D721Med (cell line): ENCODE measurements around the gene WDR4.
"Not testable (repeated sequence)": the region's sequence is repeated elsewhere in the genome, so short reads cannot be mapped to it uniquely, and the experiment has no call there.

Source experiments
- DNase-seq: peaks from one replicate; pipeline ENCODE4 v3.0.0; 2011; ENCODE audit warnings: low spot score; ENCODE audit not compliant: insufficient read length
- FAIRE-seq: peaks from 2 replicates; lab custom pipeline; 2011; peaks lifted over from hg19 to GRCh38; lab: Jason Lieb, UNC
- TF ChIP-seq, protein P1 (sequence below): IDR thresholded peaks from 2 replicates; pipeline ENCODE4 v1.5.1; 2012; ENCODE audit warnings: mild to moderate bottlenecking, control low read depth; ENCODE audit not compliant: insufficient read depth; ENCODE audit errors: missing control alignments

Gene WDR4

DNA sequence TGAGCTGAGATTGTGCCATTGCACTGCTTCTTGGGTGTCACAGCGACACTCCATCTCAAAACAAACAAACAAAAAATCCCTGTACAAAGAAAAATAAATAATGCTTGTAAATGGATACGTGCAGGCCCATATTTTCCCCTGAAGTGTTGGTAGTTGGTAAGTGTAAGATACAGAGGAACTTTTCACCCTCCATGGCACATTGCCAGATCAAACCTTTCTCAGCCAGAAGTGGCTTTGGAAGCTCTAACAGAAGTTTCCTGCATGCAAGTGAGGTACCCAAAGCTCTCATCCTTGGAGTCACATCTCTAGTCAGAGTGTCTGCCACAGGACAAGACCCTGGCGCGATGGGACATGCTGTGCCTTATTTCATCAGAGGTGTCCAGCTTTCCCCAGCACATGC lies 21.1 kb upstream of the WDR4 start:
- no peak for DNase-seq
- TF ChIP-seq, protein P1, sequence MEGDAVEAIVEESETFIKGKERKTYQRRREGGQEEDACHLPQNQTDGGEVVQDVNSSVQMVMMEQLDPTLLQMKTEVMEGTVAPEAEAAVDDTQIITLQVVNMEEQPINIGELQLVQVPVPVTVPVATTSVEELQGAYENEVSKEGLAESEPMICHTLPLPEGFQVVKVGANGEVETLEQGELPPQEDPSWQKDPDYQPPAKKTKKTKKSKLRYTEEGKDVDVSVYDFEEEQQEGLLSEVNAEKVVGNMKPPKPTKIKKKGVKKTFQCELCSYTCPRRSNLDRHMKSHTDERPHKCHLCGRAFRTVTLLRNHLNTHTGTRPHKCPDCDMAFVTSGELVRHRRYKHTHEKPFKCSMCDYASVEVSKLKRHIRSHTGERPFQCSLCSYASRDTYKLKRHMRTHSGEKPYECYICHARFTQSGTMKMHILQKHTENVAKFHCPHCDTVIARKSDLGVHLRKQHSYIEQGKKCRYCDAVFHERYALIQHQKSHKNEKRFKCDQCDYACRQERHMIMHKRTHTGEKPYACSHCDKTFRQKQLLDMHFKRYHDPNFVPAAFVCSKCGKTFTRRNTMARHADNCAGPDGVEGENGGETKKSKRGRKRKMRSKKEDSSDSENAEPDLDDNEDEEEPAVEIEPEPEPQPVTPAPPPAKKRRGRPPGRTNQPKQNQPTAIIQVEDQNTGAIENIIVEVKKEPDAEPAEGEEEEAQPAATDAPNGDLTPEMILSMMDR, result no peak
- FAIRE-seq, result no peak

DNA sequence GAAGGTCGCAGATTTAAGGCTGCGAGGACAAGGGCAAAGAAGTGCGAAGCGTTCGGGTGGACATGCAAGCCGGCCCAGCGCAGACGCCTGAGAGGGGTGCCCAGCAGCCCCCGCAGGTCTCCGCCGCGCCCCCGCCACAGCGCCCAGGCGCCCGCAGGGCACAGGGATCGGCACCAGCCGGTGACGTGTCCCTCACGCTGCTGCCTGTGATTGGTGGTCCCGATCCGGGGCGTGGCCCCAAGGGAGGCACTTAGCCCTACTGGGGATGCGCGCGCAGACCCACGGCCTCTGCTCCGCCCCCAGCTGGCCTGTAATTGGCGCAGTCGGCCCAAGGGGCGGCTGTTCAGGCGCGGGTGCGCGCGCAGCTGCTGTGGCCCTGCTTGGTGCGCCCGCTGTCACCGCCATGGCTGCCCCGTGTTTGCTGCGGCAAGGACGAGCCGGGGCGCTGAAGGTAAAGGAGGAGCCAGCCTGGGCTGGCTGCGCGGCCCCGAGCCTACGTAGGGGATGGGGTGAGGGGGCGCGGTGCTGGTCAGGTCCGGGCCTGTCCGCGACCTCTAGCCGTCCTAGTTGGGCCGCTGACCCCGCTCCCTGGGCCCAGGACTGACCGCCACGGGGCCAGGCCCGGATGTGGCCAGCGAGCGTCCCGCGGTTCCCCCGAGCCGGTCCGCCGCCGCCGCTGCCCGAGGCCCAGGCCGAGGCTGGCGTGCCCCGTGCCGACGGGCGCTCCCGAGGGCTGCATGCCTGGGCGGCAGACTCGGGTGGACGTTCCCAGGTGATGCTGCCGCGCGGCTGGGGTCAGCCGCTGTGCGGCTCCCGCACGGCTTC lies 13.8 kb upstream of the WDR4 start, which contains the start of gene NDUFV3:
Gene NDUFV3 (plus strand): TSS at position 379 of the 825 bp plus-strand sequence. CDS start 25 bp downstream, at position 404.
- DNase-seq (peak; percentile 81), FAIRE-seq (no peak)
- TF ChIP-seq, protein P1, result no peak

DNA sequence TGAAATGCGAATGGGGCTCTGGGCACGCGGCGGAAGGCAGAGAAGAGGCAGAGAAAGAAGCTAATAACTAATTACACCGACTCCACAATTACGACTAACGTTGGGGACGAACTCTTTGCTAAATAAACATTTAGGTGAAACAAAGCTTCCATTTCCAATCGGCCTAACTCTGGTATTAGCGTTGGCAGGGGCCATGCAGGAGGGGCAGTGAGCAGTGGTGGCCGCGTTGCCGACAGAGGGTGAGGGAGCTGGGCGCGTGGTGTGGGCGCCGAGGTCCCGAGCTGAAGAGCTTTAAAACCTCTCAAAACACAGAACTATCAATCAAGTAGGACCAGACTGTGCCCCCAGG lies 13.2 kb upstream of the WDR4 start:
- TF ChIP-seq, protein P1, result no peak
- DNase-seq (no peak), FAIRE-seq (no peak)

DNA sequence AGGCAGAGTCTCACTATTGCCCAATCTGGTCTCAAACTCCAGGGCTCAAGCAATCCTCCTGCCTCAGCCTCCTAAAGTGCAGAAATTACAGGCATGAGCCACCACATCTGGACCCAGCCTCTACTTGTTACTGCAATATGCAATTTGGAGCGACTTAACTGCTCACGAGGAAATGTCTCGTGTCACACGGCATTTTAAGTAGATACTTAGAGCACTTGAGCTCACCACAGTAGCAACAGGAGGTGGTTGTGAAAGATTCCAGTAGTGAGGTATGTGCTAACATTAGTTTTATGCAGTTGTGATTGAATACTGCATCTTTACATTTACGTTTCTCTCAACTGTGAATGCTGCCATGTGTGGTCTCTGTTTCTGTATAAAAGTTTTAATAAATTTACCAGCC lies 8.0 kb upstream of the WDR4 start:
- FAIRE-seq (no peak), DNase-seq (no peak)
- TF ChIP-seq, protein P1, result no peak

DNA sequence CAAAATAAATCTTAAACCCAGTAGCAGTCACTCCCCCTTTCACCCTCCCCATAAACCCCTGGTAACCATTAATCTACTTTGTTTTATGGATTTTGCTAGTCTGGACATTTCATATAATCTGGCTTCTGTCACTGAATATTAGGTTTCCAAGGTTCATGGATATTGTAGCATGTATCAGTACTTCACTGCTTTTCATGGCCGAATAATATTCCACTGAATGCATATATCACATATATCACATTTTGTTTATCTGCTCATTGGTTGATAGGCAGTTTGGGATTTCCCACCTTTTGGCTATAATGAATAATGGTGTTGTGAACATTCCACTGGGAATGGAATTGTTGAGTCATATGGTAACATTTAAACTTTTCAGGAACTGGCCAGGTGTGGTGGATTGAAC lies 4.6 kb upstream of the WDR4 start:
- TF ChIP-seq, protein P1, result no peak
- no peak for DNase-seq
- FAIRE-seq, result no peak

DNA sequence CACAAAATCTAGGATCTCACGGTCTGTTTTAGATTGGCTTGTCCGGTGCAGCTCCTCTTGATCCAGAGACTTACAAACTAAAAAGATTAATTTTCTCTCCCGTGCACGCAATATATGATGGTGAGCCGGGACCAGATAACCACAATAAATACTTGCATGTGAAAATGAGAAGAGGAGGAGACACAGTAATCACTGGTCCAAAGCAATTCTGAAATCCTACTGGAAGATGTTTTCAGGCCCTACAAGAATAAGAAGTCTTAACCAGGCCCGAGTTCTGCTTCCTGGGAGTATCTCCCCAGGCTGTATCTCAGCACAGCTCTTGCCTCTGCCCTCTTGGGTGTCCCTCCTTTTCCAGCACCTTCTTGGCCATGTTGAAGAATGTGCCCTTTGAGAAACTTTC lies 1.0 kb upstream of the WDR4 start:
- no peak for FAIRE-seq
- TF ChIP-seq, protein P1, result no peak
- no peak for DNase-seq

DNA sequence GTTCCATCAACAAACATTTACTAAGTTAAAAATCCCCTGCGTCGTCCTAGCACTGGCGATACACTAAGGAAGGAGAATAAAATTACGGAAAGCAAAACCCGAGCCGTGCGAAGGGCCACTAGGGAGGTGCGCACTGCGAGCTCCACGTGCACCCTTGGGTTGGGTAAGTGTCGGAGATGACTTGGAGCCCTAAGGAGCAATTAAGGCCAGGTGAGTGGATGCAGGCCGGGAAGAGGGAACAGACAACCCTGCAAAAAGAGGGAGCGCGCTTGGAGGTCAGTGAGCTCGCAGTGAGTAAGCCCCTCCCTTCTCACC lies 704 bp downstream of the WDR4 start:
- FAIRE-seq (no peak), DNase-seq (no peak)
- TF ChIP-seq, protein P1, result no peak

DNA sequence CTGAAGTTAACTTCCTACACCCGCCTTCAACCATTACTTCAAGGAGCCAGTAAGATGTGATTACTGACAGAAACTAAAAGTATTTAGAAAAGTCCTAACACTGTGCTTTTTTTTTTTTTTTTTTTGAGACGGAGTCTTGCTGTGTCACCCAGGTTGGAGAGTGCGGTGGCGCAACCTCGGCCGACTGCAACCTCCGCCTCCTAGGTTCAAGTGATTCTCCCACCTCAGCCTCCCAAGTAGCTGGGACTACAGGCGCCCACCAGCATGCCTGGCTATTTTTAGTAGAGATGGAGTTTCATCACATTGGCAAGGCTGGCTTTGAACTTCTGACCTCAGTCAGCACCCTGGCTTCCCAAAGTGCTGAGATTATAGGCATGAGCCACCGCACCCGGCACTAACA lies 3.5 kb downstream of the WDR4 start:
- not testable (repeated sequence) for FAIRE-seq, DNase-seq
